Stimulated activated CD8-positive, alpha-beta memory T cell treated with anti-CD3 and anti-CD28 coated beads, Interleukin-12 subunit alpha, Interleukin-12 subunit beta, amount 100 ng/mL, for 1 hour (primary cell): ENCODE results near the gene CIDEC.
"Not testable (repeated sequence)": the region's sequence is repeated elsewhere in the genome, so short reads cannot be mapped to it uniquely, and the experiment has no call there.

Experiments used
- DNase-seq: peaks from one replicate; pipeline ENCODE4 v3.0.0-alpha.2; 2020; ENCODE audit warnings: low read depth

The CIDEC gene

DNA sequence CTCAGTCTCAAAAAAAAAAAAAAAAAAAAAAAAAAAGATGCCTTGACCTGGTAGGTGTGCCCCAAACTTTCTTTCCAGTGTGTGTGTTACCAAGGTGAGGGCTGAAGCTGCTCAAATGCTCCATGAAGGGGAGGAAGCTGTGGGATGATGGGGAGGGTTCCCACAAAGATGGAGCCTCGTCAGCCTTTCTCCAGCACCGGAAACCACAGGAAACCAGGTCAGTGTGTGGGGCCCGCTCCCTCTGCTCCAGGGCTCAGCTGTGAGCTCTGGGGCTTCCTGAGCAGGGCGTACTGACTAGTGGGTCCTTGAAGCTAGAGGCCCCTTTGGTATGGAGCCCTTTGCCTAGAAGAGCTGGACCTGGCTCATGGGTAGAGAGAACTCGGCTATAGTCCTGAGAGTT lies 21.9 kb upstream of the CIDEC start:
- no peak for DNase-seq

DNA sequence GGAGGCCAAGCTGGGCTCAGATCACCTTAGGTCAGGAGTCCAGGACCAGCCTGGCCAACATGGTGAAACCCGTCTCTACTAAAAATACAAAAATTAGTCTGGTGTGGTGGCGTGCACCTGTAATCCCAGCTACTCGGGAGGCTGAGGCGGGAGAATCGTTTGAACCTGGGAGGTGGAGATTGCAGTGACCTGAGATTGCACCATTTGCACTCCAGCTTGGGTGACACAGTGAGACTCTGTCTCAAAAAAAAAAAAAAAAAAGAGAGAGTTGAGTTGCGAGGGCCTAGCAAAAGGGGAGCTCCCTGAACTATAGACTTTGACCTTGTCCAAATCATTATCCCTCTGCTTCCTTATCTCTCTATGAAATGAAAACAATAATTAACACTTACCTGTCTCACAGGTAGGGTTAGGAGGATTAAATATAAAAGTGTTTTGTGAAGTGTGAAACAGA lies 20.9 kb upstream of the CIDEC start:
- DNase-seq = not testable (repeated sequence)

DNA sequence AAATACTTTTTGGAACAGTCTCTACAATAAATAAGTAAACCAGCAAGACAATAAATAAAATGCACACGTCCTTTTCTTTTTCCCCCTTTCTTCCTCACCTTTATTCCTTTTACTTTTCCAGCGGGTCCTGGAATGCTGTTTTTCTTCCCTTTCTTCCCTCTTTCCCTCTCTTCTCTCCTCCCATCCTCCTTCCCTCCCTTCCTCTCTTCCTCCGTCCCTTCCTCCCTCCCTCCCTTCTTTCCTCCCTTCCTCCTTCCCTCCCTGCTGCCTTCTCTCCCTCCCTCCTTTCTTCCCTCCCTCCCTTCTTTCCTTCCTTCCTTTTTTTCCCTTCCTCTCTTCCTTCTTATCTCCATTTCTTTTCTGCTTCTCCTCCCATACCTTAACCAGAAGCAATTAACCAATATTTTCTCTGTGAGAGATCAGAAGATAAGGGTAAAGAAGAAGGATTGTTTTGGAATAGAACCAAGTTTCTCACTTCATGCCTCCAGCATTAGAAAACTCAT lies 19.3 kb upstream of the CIDEC start:
- no peak for DNase-seq

DNA sequence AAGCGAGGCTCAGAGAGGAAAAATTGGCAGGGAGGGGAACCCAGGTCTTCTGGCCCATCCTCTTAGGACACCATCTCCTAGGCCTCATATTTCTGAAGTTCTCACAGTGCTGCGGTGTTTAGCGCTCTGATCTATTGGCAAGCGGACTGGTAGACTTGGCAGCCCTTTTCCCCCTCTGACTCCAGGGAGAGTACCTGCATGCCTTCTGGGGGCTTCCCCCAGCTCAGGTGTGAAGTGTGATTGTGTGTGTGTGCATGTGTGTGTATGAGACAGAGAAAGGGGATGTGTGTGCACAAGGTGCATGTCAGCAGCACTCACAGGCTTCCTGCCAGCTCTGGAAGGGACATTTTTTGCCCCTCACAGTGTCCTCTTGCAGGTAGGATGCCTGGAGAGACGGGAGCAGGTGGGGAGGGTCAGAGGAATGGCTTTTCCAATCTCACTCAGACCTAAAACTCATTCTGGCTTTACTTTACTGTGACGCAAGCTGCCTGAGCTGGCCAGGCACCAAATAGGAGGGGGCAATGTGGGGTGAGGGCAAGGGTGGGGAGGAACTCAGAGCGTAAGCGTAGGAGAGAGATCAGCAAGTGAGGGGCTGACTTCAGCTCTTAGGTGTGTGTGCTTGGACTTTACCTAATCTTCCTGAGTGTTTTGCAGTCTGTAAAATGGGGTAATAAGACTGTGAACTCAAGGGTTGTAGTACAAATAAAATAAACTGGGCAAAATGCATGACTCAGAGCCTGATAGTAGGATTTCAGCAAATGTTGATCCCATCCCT lies 18.6 kb upstream of the CIDEC start:
- DNase-seq = no peak

DNA sequence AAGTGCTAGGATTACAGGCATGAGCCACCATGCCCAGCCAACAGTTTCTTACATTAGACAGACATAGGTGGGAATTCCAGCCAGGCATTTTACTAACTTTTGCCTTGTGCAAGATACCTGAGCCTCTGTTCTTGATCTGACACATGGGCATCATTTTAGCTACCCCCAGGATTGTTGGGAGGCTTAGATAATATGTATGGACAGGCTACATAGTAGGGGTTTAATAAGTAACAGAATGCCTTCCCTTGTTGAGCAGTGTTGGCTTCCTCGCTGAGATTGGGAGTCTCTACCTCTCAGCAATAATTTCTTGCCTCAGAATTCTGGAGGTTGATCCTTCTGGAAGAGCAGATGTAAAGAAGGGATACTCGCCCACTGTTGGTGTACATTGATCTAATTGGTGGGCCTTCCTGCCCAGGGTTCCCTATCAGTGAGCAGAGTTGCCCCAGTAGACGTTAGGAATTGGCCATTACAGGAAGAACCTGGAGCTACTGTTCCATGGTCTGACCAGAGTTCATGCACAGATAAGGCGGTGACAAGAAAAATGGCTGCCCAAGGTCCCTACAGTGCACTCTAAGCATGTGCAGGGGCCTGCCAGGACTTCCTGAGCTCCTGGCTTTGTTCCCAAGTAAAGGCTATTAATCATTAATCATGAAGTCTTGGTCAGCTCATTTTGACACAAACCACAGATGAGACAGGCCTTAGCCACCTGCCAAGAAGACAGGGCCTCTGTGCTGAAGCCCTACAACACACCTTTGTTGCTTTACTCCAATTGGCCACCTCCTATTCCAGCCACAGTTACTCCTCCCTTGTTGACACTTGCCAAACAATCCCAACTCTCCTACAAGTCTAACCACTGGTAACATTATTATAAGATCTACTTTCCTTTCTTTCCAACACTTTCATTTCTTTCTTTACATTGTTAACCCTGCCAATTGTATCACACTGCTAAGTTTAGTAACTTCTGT lies 17.6 kb upstream of the CIDEC start:
- no peak for DNase-seq

DNA sequence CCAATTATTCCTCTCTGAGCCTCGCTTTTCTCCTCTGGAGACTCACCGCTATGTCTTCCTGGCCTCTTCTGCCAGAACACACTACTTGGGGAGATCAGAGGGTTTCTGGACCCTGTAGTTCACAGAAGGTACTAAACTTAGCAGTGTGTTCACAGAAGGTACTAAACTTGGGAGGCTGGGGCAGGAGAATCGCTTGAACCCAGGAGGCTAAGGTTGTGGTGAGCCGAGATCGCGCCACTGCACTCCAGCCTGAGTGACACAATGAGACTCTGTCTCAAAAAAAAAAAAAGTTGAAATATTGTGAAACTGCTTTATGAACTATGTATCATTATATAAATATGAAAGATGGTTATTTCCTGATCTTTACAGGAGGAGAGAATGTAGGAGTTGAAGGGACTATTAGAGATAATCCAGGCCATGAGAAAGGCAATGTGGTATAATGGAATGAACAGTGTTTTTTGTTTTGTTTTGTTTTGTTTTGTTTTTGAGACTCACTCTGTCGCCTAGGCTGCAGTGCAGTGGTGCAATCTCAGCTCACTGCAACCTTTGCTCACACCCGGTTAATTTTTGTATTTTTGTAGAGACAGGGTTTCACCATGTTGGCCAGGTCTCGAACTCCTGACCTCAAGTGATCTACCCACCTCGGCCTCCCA lies 16.8 kb upstream of the CIDEC start:
- DNase-seq = not testable (repeated sequence)

DNA sequence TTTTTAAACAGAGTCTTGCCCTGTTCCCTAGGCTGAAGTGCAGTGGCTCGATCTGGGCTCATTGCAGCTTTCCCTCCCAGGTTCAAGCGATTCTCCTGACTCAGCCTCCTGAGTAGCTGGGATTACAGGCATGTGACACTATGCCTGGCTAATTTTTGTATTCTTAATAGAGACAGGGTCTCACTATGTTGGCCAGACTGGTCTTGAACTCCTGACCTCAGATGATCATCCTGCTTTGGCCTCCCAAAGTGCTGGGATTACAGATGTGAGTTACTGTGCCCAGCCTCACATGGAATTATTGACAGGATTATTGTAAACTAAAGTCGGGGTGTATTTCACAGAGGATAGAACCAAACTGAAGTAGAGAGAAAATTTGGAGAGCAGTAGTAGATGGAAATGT lies 15.7 kb upstream of the CIDEC start:
- not testable (repeated sequence) for DNase-seq

DNA sequence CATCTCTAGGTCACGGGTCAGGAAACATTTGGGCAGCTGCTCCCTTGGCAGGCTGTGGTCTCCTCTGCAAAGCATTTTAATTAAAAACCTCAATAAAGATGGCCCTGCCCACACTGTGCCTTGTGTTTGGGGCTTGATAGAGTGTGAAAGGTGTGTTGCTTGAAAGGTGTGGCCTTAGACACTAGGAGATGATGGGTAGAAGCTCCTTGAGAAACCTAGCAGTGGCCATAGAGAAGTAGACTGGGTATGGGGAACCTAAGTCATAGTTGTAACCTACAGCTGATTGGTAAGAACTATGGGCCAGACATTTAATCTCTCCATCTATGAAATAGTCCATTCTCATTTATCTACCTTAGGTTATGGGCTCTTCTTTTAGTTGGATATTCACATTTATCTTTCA lies 13.7 kb upstream of the CIDEC start:
- no peak for DNase-seq

DNA sequence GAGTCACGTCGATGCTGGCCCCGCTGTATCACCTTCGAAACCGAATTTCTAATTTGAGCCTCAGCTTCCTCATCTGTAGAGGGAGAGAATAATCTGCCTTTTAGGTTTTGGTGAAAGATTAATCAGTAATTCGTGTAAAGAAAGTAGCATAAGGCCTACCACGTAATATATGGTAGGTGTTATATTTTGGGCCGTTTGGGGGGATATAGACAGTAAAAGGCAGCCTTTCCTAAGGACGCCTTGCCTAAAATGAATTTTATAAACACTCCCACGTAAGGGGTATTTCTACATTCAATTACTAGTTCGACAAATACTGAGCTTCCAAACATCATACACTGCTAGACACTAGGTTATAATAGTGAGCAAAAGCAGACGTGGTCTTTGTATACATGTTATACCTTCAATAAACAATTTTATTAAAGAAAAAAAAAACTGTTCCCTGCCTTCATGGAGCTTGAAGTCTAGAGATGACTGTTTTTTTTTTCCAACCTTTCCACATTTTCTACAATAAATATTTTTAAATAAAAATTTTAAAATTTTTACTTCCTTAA lies 11.1 kb upstream of the CIDEC start:
- DNase-seq = no peak

DNA sequence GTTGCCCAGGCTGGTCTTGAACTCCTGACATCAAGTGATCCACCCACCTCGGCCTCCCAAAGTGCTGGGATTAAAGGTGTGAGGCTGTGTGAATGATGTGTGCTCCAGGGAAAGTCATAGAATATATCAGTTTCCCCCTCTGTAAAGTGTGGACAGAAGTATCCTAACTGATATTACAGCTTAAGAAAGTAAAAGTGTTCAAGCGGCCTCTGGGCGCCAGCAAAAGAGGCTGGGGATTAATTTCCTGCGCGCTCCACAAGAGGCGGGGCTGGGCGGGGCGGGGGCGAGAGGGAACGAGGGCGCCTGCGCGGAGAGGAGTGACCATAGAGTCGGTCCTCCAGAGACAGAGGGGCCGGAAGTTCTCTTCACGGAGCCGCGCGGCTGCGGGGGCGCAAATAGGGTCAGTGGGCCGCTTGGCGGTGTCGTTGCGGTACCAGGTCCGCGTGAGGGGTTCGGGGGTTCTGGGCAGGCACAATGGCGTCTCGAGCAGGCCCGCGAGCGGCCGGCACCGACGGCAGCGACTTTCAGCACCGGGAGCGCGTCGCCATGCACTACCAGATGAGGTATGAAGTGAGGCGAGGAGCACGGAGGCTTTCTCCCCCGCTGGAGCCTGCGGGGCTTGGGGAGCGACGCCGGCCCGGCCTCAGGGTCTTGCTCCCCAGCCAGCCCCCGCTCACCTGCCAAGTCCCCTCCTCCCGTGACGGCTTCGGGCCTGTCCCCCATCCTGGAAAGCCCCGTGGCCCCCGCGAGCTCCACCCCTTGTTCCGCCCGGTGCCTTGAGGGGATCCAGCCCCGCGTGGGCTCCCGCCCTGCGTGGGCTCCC lies 10.4 kb upstream of the CIDEC start, which contains the start of gene JAGN1:
TSS of gene JAGN1 (plus strand) at position 362 of the 823 bp plus-strand sequence. CDS start at position 475, 113 bp downstream.
- peak; percentile 85 for DNase-seq

DNA sequence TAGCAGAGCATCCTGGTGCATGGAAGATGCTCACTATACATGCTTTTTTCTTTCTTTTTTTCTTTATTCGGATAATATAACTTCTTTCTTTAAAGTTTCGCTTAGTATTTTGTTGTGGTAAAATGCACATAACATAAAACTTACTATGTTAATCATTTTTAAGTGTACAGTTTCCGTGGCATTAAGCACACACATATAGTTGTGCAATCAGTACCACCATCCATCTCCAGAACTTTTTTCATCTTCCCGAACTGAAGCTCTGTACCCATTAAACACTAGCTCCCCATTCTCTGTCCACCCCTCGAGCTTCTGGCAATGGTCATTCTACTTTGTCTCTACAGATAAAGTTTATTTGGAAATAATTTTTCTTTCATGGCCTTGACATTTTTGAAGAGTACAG lies 9.4 kb upstream of the CIDEC start:
- DNase-seq = no peak

DNA sequence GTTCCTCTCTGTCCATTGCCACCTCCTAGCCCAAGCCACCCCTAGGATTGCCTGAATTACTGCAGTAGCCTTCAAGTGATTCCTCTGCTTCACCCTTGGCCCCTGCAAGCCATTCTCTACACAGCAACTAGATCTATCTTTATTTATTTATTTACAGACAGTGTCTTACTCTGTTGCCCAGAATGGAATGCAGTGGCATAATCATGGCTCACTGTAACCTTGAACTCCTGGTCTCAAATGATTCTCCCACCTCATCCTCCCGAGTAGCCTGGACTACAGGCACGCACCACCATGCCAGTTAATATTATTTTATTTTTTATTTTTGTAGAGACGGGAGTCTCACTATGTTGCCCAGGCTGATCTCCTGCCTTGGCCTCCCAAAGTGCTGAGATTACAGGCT lies 8.5 kb upstream of the CIDEC start:
- DNase-seq = no peak

DNA sequence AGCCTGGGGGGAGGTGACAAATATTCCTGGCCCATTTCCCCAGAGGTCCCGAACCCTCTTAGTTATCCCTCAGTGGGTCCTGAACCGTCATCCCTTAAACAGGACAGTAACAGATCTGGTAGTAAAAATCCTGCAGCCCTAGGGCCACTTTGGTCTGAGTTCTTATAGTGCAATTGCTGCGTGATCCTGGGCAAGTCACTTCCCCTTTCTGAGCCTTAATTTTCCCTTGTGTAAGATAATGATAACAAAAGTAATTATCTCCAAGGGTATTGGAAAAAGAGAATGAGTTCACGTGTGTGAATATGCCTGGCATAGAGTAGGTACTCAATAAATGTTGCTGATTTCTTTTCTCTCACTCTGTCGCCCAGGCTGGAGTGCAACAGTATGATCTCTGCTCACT lies 7.4 kb upstream of the CIDEC start:
- no peak for DNase-seq

DNA sequence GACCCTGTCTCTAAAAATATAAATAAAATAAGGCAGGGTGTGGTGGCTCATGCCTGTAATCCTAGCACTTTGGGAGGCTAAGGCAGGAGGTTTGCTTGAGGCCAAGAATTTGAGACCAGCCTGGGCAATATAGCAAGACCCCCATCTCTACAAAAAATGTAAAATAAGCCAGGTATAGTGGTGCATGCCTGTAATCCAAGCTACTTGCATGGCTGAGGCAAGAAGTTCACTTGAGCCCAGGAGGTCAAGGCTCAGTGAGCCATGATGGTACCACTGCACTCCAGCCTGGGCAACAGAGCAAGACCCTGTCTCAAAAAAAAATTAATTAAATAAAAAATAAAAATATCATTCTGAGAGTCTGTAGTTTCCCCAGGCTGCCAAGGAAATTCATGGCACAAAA lies 6.3 kb upstream of the CIDEC start:
- DNase-seq = no peak

DNA sequence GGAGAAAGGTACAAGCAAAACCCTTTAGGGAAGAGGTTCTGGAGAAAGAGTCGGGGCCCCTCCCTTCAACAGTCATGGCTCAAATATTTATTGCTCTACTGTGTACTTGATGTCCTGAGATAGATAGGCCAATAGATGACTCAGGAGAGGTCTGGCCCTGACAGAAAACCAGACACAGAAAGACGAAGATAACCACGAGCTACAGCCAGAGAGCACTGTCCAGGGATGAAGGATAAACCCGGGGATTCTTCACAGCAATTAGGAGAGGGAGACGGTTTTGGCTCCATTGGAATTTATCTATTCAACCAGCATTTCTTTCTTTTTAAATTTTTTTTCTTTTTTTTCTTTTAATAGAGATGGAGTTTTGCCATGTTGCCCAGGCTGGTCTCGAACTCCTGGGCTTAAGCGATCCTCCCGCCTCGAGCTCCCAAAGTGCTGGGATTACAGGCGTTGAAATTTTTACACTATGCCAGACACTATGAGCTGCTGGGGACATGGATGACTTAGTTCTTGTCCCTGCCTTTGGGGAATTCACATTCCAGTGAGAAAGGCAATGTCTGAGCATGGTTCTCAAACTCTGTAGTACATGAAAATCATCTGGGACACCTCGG lies 4.6 kb upstream of the CIDEC start:
- no peak for DNase-seq

DNA sequence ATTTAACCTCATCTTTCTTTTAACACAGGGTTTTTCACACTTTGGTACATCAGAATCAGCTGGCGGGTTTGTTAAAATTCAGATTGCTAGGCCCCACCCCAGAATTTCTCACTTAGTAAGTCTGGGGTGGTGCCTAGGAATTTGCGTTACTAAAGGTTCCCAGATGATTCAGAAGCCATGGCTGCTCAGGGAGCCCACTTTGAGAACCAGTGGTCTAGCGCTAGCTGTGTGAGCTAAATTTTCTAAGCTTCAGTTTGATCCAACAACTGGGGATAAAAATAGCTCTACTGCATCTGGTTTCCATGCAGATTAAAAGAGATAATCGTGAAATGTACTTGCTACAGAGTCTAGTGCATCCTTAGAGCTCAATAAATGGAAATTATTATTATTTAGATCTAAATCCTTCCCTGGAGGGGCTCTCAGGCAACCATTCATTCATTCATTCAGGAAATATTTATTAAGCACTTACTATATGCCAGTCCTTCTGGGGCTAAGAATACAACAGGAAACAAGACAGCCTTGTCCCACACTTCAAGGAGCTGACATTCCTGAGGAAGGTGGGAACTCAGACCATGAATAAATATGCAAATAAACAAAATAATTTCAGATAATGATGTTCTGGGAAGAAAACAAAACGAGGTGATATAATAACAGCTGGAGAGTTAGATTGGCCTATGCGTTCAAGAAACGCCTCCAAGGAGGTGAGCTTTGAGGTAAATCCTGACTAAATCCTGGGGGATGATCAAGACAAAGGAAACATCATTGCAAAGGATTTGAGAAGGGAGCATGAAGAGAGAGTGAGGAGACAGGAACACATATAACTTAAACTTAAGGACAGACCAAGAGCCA lies 3.9 kb upstream of the CIDEC start:
- no peak for DNase-seq

DNA sequence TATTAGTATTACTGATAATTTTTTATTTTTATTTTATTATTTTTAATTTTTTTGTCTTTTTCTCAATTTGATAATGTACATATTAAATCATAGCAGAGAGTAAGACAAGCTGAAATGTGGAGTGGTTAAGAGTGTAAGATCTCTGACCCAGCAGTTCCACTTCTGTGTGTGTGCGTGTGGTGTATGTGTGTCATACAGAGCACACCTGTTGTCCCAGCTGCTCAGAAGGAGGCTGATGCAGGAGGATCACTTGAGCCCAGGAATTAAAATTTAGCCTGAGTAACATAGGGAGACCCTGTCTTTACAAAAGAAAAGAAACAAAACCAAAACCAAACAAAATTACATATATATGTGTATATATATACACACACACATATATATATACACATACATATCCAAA lies 1.4 kb upstream of the CIDEC start:
- no peak for DNase-seq

DNA sequence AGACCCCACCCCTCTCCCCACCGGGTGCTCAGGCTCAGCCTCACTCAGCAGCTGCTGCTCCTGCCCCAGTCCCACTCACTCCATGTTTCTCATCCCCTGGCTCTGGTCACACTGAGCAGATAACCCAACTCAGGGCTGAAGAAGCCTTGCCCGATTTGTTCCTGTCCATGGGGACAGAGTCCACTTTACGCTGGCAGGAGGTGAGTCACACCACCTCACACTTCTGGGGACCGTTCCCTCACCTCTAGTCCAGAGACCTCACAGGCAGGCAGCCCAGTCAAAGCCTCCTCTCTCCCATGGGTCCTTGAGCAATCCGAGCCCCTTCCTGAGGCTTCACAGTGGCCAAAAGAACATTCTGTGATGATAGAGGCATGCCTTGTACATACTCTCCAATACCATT lies 1.4 kb downstream of the CIDEC start:
- DNase-seq = no peak

DNA sequence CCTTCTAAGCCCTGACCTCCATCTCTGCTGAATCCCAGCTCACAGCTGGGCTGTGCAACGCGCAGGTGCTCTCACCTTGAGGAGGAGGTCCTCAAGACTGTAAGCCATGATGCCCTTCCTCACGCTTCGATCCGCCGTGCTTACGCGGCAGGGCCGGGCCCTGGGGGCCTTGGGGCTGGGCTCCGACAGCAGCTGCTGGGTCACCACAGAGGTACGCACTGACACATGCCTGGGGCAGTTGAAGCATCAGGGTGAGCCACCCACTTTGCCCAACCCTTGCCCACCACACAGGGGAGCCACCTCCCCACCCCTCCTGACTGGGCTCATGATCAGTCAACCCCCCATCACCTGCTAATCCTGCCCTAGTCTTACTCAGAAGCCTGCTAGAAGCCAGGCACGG lies 3.1 kb downstream of the CIDEC start:
- no peak for DNase-seq

DNA sequence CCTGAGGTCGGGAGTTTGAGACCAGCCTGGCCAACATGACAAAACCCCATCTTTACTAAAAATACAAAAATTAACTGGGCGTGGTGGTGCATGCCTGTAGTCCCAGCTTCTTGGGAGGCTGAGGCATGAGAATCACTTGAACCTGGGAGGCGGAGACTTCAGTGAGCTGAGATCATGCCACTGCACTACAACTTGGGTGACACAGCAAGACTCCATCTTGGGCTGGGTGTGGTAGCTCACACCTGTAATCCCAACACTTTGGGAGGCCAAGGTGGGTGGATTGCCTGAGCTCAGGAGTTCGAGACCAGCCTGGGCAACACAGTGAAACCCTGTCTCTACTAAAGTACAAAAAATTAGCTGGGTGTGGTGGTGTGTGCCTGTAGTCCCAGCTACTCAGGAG lies 3.8 kb downstream of the CIDEC start:
- not testable (repeated sequence) for DNase-seq
